Measurements from ENCODE around the gene TNNT3. TPM values are rescaled to one million over a fixed set of nuclear protein-coding genes. Genes with fewer than 3 reads are reported as not detected.

The TNNT3 gene
- total RNA-seq, 2 experiments from 2014 or later = 19.1 to 21.9 TPM

- Mint-ChIP-seq H3K9me3 (no peaks in the 10 kb centered on the region), H3K27ac (no peak overlapping the region), H3K4me3 (no peak overlapping the region), H3K27me3 (no peaks in the 10 kb centered on the region), H3K4me1 (ENCODE audit: low read depth) (no peaks in the 10 kb centered on the region), H3K36me3 (ENCODE audit: low read depth) (no peaks in the 10 kb centered on the region)
- Histone ChIP-seq H3K27me3 (ENCODE audit: control insufficient read depth in 1 of 2, insufficient read depth in 2 of 2, low read length in 2 of 2) (no peaks in the 10 kb centered on the region), H3K27ac (ENCODE audit: low read depth in 1 of 2, low read length in 2 of 2) (no peak overlapping the region), H3K4me3 (ENCODE audit: low read length) (no peak overlapping the region), H3K4me1 (ENCODE audit: insufficient read depth, low read length) (no peaks in the 10 kb centered on the region), H3K36me3 (ENCODE audit: insufficient read depth, low read length) (no peaks in the 10 kb centered on the region), H3K9me3 (ENCODE audit: control insufficient read depth in 1 of 2, insufficient read depth in 1 of 2, low read length in 2 of 2) (no peaks in the 10 kb centered on the region)
- ATAC-seq (ENCODE audit: poor library complexity) (peak; percentile 64), DNase-seq (peak in 3 of 14 experiments; percentile 1 to 34 (median 3))
- no peak for TF ChIP-seq CTCF (IDR thresholded peaks at IDR 0.05)
- ChIA-PET POLR2A (no interaction called here), CTCF (no interaction called here)
- intact Hi-C loops (cut with DNase I, micrococcal nuclease) = no loop called here
These were observed 34.2 kb downstream of the TNNT3 start for GRCh38 chr11:1953489-1954266.

- ChIA-PET POLR2A (no interaction called here), CTCF (no interaction called here)
- H3K27me3 ChIP-seq (ENCODE audit: control insufficient read depth in 1 of 2, insufficient read depth in 2 of 2, low read length in 2 of 2) = no peaks in the 10 kb centered on the region
- Mint-ChIP-seq H3K27me3 (no peaks in the 10 kb centered on the region), H3K4me1 (ENCODE audit: low read depth) (no peaks in the 10 kb centered on the region), H3K27ac (no peak overlapping the region), H3K36me3 (ENCODE audit: low read depth) (no peaks in the 10 kb centered on the region), H3K4me3 (no peak overlapping the region), H3K9me3 (no peaks in the 10 kb centered on the region)
- no peaks in the 10 kb centered on the region for H3K9me3 ChIP-seq (ENCODE audit: control insufficient read depth in 1 of 2, insufficient read depth in 1 of 2, low read length in 2 of 2)
- no peak for DNase-seq
- no peaks in the 10 kb centered on the region for H3K36me3 ChIP-seq (ENCODE audit: insufficient read depth, low read length)
- H3K27ac ChIP-seq (ENCODE audit: low read depth in 1 of 2, low read length in 2 of 2) = no peak overlapping the region
- intact Hi-C loops (cut with DNase I, micrococcal nuclease) = no loop called here
- no peaks in the 10 kb centered on the region for H3K4me1 ChIP-seq (ENCODE audit: insufficient read depth, low read length)
- H3K4me3 ChIP-seq (ENCODE audit: low read length) = no peak overlapping the region
- TF ChIP-seq CTCF (IDR thresholded peaks at IDR 0.05) = no peak
- no peak for ATAC-seq (ENCODE audit: poor library complexity)
These were observed 38.9 kb downstream of the TNNT3 start for GRCh38 chr11:1958367-1958766.

- H3K27ac ChIP-seq (ENCODE audit: low read depth in 1 of 2, low read length in 2 of 2) = no peak overlapping the region
- no peak for TF ChIP-seq CTCF (IDR thresholded peaks at IDR 0.05)
- H3K9me3 ChIP-seq (ENCODE audit: control insufficient read depth in 1 of 2, insufficient read depth in 1 of 2, low read length in 2 of 2) = no peaks in the 10 kb centered on the region
- Mint-ChIP-seq H3K4me1 (ENCODE audit: low read depth) (no peaks in the 10 kb centered on the region), H3K4me3 (no peak overlapping the region), H3K36me3 (ENCODE audit: low read depth) (no peaks in the 10 kb centered on the region), H3K27ac (no peak overlapping the region), H3K9me3 (no peaks in the 10 kb centered on the region), H3K27me3 (no peaks in the 10 kb centered on the region)
- intact Hi-C loops (cut with DNase I, micrococcal nuclease) = no loop called here
- H3K27me3 ChIP-seq (ENCODE audit: control insufficient read depth in 1 of 2, insufficient read depth in 2 of 2, low read length in 2 of 2) = no peaks in the 10 kb centered on the region
- ATAC-seq (ENCODE audit: poor library complexity) (no peak), DNase-seq (no peak)
- CTCF ChIA-PET = no interaction called here
- no peak overlapping the region for H3K4me3 ChIP-seq (ENCODE audit: low read length)
- no peaks in the 10 kb centered on the region for H3K36me3 ChIP-seq (ENCODE audit: insufficient read depth, low read length)
- POLR2A ChIA-PET = interaction anchor here (0.6 kb wide), 1 partner anchor 113 kb away, joined by 3 read pairs; no protein-coding TSS in a partner anchor
- no peaks in the 10 kb centered on the region for H3K4me1 ChIP-seq (ENCODE audit: insufficient read depth, low read length)
These were observed 40.3 kb downstream of the TNNT3 start for GRCh38 chr11:1959786-1960185.
